Activated CD4-positive, alpha-beta memory T cell treated with anti-CD3 and anti-CD28 coated beads for 36 hours (primary cell): ENCODE measurements around the gene CAMK2G. TPM values are rescaled to one million over a fixed set of nuclear protein-coding genes. Genes with fewer than 3 reads are reported as not detected.

ENCODE experiments used
- CTCF ChIA-PET: fragments of 350-600 bp; sonication (Branson Sonifier 250); formaldehyde crosslinking; loops from one replicate; lab custom pipeline; 2021; ENCODE audit warnings: antibody characterized with exemption, inconsistent platforms; lab: Charles Lee
- POLR2A ChIA-PET: fragments of 350-600 bp; sonication (Branson Sonifier 250); formaldehyde crosslinking; loops from one replicate; lab custom pipeline; 2021; ENCODE audit warnings: antibody characterized with exemption; lab: Charles Lee
- DNase-seq: peaks from one replicate; pipeline ENCODE4 v3.0.0-alpha.2; 2020
- H3K27ac Mint-ChIP-seq: one replicate; pipeline ENCODE4 v1.8.0; 2021; ENCODE audit warnings: mixed read lengths
- H3K27me3 Mint-ChIP-seq: one replicate; pipeline ENCODE4 v1.8.0; 2021; ENCODE audit warnings: mixed read lengths
- H3K36me3 Mint-ChIP-seq: one replicate; pipeline ENCODE4 v1.8.0; 2021; ENCODE audit warnings: mixed read lengths
- H3K4me1 Mint-ChIP-seq: one replicate; pipeline ENCODE4 v1.8.0; 2021; ENCODE audit warnings: low read depth, mixed read lengths
- H3K4me3 Mint-ChIP-seq: one replicate; pipeline ENCODE4 v1.8.0; 2021; ENCODE audit warnings: mild to moderate bottlenecking, mixed read lengths
- H3K9me3 Mint-ChIP-seq: one replicate; pipeline ENCODE4 v1.8.0; 2021; ENCODE audit warnings: mixed read lengths
- intact Hi-C: fragments of 100-400 bp; cut with micrococcal nuclease; formaldehyde crosslinking; loops from one replicate; pipeline ENCODE4 v1.15.1; 2023
- total RNA-seq, 2 experiments: library from RNA; stranded (reverse); gene quantifications; one replicate each; pipeline ENCODE4 v1.2.3, GENCODE V29; 2021

CAMK2G gene
- total RNA-seq, 2 experiments from 2014 or later: 20.8 to 21.5 TPM

DNA sequence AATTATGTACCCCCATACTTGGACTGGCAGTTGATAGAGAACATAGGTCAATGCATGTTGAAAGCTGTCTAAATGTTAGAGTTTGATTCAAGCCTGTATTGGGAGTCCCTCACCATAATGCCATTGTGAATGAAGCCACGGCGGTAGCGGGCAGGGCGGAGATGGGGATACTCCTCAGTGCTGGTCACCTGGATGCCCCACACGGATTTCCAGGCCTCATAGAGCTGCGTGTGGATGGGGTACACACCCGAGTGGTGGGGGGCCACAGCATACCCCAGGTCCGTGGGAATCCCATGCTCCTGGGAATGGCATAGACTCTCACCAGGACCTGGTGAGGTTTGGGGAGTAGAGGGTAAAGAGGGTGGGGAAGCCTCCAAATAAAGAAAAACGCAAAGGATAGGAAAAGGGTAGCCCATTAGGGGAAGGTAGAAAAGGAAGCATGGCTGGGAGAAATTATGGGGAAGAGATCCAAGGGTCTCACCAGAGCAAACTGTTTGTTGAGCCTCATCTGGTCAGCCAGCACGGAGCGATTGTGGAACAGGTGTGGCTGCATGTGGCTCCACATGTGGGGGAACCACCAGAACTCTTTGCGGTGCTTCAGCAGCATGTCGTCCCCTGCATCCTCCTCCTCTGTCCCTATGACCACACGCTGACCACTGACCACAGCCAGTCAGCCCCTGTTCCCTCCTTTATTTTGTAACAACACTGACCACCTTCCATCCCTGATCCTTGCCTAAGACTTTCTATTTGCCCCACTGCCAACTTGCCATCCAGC, 68.0 kb downstream of the CAMK2G start:
- intact Hi-C loops: no loop called here
- peaks cover 50% of the 10 kb centered on the region for H3K4me1 Mint-ChIP-seq
- CTCF ChIA-PET: interaction anchor here (1.0 to 1.4 kb wide), 2 partner anchors 9 to 38 kb away, joined by 3 to 4 read pairs; no protein-coding TSS in a partner anchor
- H3K4me3 Mint-ChIP-seq: no peak overlapping the region
- no peaks in the 10 kb centered on the region for H3K9me3 Mint-ChIP-seq
- H3K27ac Mint-ChIP-seq: peak overlapping the region; percentile 58
- peaks cover 60% of the 10 kb centered on the region for H3K36me3 Mint-ChIP-seq
- no peaks in the 10 kb centered on the region for H3K27me3 Mint-ChIP-seq
- no peak for DNase-seq
- POLR2A ChIA-PET: interaction anchor here (1.7 kb wide), 1 partner anchor 20 kb away, joined by 8 read pairs; the partner anchor contains the start of gene ZSWIM8

DNA sequence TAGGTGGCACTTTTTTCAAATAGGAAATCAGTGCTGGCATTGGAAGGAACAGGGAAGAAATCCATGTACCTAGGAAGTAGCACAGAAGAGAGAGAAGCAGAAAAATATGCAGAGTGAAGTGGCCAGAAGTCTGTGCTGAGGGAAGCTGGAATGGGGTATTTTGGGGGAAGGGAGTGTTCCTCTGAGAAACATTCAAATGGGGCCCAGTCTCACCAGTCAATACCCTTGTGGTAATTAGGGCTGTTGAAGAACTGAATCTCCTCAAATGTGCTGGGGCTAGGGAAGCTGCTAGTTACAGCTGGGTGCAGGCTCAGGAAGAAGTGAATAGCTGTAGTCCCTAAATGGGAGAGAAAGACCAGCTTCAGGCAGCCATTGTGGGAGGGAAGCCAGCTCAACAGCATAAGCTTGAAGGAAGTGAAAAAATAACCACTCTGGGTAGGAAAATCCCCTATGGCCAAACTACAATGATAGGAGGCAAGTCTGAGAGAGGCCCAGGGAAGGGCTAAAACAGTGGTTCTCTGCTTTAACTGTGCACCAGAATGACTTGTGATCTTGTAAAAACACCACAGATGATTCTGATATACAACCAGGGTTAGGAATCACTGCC, 70.6 kb downstream of the CAMK2G start:
- ChIA-PET CTCF (interaction anchor here (0.9 to 1.0 kb wide), 2 partner anchors 17 to 32 kb away, joined by 3 read pairs; no protein-coding TSS in a partner anchor), POLR2A (interaction anchor here (1.1 to 1.4 kb wide), 3 partner anchors 22 to 60 kb away, joined by 3 to 5 read pairs (median 4); partner anchors contain the start of gene CHCHD1)
- no peaks in the 10 kb centered on the region for H3K9me3 Mint-ChIP-seq
- H3K27me3 Mint-ChIP-seq: no peaks in the 10 kb centered on the region
- H3K4me1 Mint-ChIP-seq: peaks cover 35% of the 10 kb centered on the region
- H3K36me3 Mint-ChIP-seq: peaks cover 57% of the 10 kb centered on the region
- H3K27ac Mint-ChIP-seq: peak overlapping the region; percentile 86
- no peak for DNase-seq
- no peak overlapping the region for H3K4me3 Mint-ChIP-seq
- intact Hi-C loops: no loop called here

- H3K4me3 Mint-ChIP-seq: no peak overlapping the region
- intact Hi-C loops: no loop called here
- peaks cover 24% of the 10 kb centered on the region for H3K4me1 Mint-ChIP-seq
- ChIA-PET CTCF (no interaction called here), POLR2A (no interaction called here)
- H3K27me3 Mint-ChIP-seq: no peaks in the 10 kb centered on the region
- DNase-seq: no peak
- no peaks in the 10 kb centered on the region for H3K9me3 Mint-ChIP-seq
- H3K27ac Mint-ChIP-seq: peak overlapping the region; percentile 51
- peaks cover 46% of the 10 kb centered on the region for H3K36me3 Mint-ChIP-seq
Observed at GRCh38 chr10:73802276-73802991, 71.9 kb downstream of the CAMK2G start.

GRCh38 chr10:73801253-73801590, 73.1 kb downstream of the CAMK2G start:
- Mint-ChIP-seq H3K4me3 (no peak overlapping the region), H3K9me3 (no peaks in the 10 kb centered on the region), H3K4me1 (peaks cover 13% of the 10 kb centered on the region), H3K27me3 (no peaks in the 10 kb centered on the region), H3K36me3 (peaks cover 36% of the 10 kb centered on the region), H3K27ac (no peak overlapping the region)
- no peak for DNase-seq
- POLR2A ChIA-PET: interaction anchor here (0.7 to 1.4 kb wide), 2 partner anchors 9 kb away, joined by 5 to 6 read pairs; no protein-coding TSS in a partner anchor
- CTCF ChIA-PET: no interaction called here
- intact Hi-C loops: no loop called here

DNA sequence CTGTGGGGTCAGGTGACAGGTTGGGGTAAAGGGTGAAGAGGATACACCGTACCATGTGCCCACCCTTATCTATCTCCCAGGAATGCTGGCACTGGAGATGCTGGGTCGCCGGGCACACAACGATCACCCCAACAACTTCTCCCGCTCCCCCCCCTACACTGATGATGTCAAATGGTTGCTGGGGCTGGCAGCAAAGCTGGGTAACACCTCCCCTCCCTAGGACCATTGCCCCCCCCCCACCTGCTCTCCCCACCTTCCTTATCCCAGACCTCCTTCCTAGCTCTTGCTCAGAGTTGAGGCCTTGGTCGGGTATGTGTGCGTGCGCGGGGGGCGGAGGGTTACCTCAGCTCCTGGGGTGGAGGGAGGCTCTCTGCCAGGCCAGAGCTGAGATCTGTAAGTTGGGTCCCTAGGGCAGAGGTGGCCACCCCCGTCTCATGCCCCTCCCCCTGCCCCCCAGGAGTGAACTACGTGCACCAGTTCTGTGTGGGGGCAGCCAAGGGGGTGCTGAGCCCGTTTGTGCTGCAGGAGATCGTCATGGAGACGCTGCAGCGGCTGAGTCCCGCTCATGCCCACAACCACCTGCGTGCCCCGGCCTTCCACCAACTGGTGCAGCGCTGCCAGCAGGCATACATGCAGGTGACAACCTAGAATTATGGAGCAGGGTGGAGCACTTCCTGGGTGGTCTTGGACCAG, 73.6 kb downstream of the CAMK2G start:
- intact Hi-C loops: no loop called here
- Mint-ChIP-seq H3K27me3 (no peaks in the 10 kb centered on the region), H3K4me1 (peaks cover 9% of the 10 kb centered on the region), H3K36me3 (peaks cover 33% of the 10 kb centered on the region), H3K27ac (no peak overlapping the region), H3K4me3 (no peak overlapping the region), H3K9me3 (no peaks in the 10 kb centered on the region)
- ChIA-PET CTCF (no interaction called here), POLR2A (interaction anchor here (1.4 kb wide), 1 partner anchor 9 kb away, joined by 6 read pairs; no protein-coding TSS in a partner anchor)
- no peak for DNase-seq

- no peak overlapping the region for H3K27ac Mint-ChIP-seq
- no peak overlapping the region for H3K4me3 Mint-ChIP-seq
- CTCF ChIA-PET: no interaction called here
- H3K27me3 Mint-ChIP-seq: no peaks in the 10 kb centered on the region
- peaks cover 8% of the 10 kb centered on the region for H3K4me1 Mint-ChIP-seq
- H3K36me3 Mint-ChIP-seq: peaks cover 28% of the 10 kb centered on the region
- intact Hi-C loops: no loop called here
- POLR2A ChIA-PET: interaction anchor here (1.4 kb wide), 1 partner anchor 10 kb away, joined by 6 read pairs; no protein-coding TSS in a partner anchor
- DNase-seq: no peak
- H3K9me3 Mint-ChIP-seq: no peaks in the 10 kb centered on the region
Observed at GRCh38 chr10:73799899-73800559, 74.3 kb downstream of the CAMK2G start.

- H3K36me3 Mint-ChIP-seq: peaks cover 33% of the 10 kb centered on the region
- ChIA-PET POLR2A (interaction anchor here (0.9 to 1.2 kb wide), 2 partner anchors 10 to 27 kb away, joined by 3 to 6 read pairs; a partner anchor contains a TSS), CTCF (no interaction called here)
- no peaks in the 10 kb centered on the region for H3K9me3 Mint-ChIP-seq
- H3K27me3 Mint-ChIP-seq: no peaks in the 10 kb centered on the region
- no peak overlapping the region for H3K4me3 Mint-ChIP-seq
- intact Hi-C loops: no loop called here
- H3K27ac Mint-ChIP-seq: peak overlapping the region; percentile 34
- no peak for DNase-seq
- peaks cover 7% of the 10 kb centered on the region for H3K4me1 Mint-ChIP-seq
Observed at GRCh38 chr10:73798927-73799560, 75.3 kb downstream of the CAMK2G start.

GRCh38 chr10:73798087-73798486, 76.3 kb downstream of the CAMK2G start:
- Mint-ChIP-seq H3K27me3 (no peaks in the 10 kb centered on the region), H3K4me1 (no peaks in the 10 kb centered on the region), H3K4me3 (no peak overlapping the region), H3K36me3 (peaks cover 32% of the 10 kb centered on the region), H3K9me3 (no peaks in the 10 kb centered on the region), H3K27ac (peak overlapping the region; percentile 50)
- intact Hi-C loops: no loop called here
- POLR2A ChIA-PET: interaction anchor here (1.2 kb wide), 1 partner anchor 11 kb away, joined by 6 read pairs; no protein-coding TSS in a partner anchor
- CTCF ChIA-PET: no interaction called here
- DNase-seq: no peak

DNA sequence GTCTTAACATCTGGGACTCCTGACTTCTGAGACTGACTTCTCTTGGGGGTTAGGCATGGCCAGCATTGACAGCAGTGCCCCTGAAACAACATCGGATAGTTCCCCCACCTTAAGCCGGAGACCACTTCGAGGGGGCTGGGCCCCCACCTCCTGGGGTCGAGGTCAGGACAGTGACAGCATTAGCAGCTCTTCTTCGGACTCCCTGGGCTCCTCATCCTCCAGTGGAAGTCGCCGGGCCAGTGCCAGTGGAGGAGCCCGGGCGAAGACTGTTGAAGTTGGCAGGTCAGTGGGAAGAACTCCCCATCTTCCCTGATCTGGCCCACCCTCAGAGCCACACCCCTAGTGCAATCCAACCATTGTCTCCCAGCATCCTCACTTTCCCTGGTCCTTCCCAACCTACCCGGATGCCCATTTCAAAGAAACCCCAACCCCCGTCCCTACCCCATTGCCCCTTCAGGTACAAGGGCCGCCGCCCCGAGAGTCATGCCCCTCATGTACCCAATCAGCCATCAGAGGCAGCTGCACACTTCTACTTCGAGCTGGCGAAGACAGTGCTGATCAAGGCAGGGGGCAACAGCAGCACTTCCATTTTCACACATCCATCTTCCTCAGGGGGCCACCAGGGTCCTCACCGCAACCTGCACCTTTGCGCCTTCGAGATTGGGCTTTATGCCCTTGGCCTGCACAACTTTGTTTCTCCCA, 76.9 kb downstream of the CAMK2G start:
- H3K4me3 Mint-ChIP-seq: no peak overlapping the region
- intact Hi-C loops: no loop called here
- ChIA-PET CTCF (no interaction called here), POLR2A (interaction anchor here (1.9 kb wide), 1 partner anchor 12 kb away, joined by 5 read pairs; no protein-coding TSS in a partner anchor)
- no peaks in the 10 kb centered on the region for H3K9me3 Mint-ChIP-seq
- H3K27ac Mint-ChIP-seq: peak overlapping the region; percentile 50
- no peaks in the 10 kb centered on the region for H3K4me1 Mint-ChIP-seq
- H3K36me3 Mint-ChIP-seq: peaks cover 31% of the 10 kb centered on the region
- no peaks in the 10 kb centered on the region for H3K27me3 Mint-ChIP-seq
- DNase-seq: no peak

GRCh38 chr10:73796766-73797165, 77.6 kb downstream of the CAMK2G start:
- no peak for DNase-seq
- Mint-ChIP-seq H3K27me3 (no peaks in the 10 kb centered on the region), H3K27ac (no peak overlapping the region), H3K4me3 (no peak overlapping the region), H3K9me3 (no peaks in the 10 kb centered on the region), H3K4me1 (no peaks in the 10 kb centered on the region), H3K36me3 (peaks cover 29% of the 10 kb centered on the region)
- ChIA-PET CTCF (no interaction called here), POLR2A (interaction anchor here (1.9 kb wide), 1 partner anchor 13 kb away, joined by 5 read pairs; no protein-coding TSS in a partner anchor)
- intact Hi-C loops: no loop called here
